Inflammatory macrophage treated with lipopolysaccharide for 4 hours (primary cell): ENCODE data around the gene KRT9.
"Not testable (repeated sequence)": the region's sequence is repeated elsewhere in the genome, so short reads cannot be mapped to it uniquely, and the experiment has no call there.

Experiments
- DNase-seq: peaks from one replicate; pipeline ENCODE4 v3.0.0-alpha.2; 2020

The KRT9 gene

GRCh38 chr17:41600318-41600717 is 28.5 kb upstream of the KRT9 start:
- no peak for DNase-seq

GRCh38 chr17:41599680-41600079 is 27.8 kb upstream of the KRT9 start:
- no peak for DNase-seq

GRCh38 chr17:41595585-41595984 is 23.7 kb upstream of the KRT9 start:
- no peak for DNase-seq

- no peak for DNase-seq
Measured at GRCh38 chr17:41594363-41594915, 22.6 kb upstream of the KRT9 start.

- DNase-seq = no peak
Measured at GRCh38 chr17:41593306-41593981, 21.6 kb upstream of the KRT9 start.

GRCh38 chr17:41592601-41593305 is 20.9 kb upstream of the KRT9 start:
- no peak for DNase-seq

GRCh38 chr17:41589301-41589700 is 17.4 kb upstream of the KRT9 start:
- no peak for DNase-seq

- no peak for DNase-seq
Measured at GRCh38 chr17:41588126-41588810, 16.4 kb upstream of the KRT9 start.

- no peak for DNase-seq
Measured at GRCh38 chr17:41586863-41587495, 15.1 kb upstream of the KRT9 start, which contains the start of gene KRT14. Gene KRT14, minus strand, starts transcription at chr17:41586895. Its CDS starts 61 bp downstream, at chr17:41586834.

GRCh38 chr17:41585301-41586056 is 13.6 kb upstream of the KRT9 start:
- no peak for DNase-seq

- not testable (repeated sequence) for DNase-seq
Measured at GRCh38 chr17:41584331-41584927, 12.6 kb upstream of the KRT9 start.

GRCh38 chr17:41583137-41584127 is 11.6 kb upstream of the KRT9 start:
- no peak for DNase-seq

- DNase-seq = not testable (repeated sequence)
Measured at GRCh38 chr17:41582061-41582968, 10.5 kb upstream of the KRT9 start.

- DNase-seq = no peak
Measured at GRCh38 chr17:41581366-41582060, 9.7 kb upstream of the KRT9 start.

GRCh38 chr17:41580687-41581365 is 9.0 kb upstream of the KRT9 start:
- DNase-seq = no peak

GRCh38 chr17:41580244-41580575 is 8.4 kb upstream of the KRT9 start:
- DNase-seq = no peak

- peak; percentile 73 for DNase-seq
Measured at GRCh38 chr17:41579484-41580243, 7.8 kb upstream of the KRT9 start.

GRCh38 chr17:41578971-41579370 is 7.1 kb upstream of the KRT9 start:
- DNase-seq = no peak
